Neutrophil (primary cell): ENCODE measurements around the gene NUDT14.

Experiments used
- H3K27ac ChIP-seq: fragments of 200-600 bp; sonication (generic); 2 replicates; pipeline ENCODE4 v1.5.1; 2016; ENCODE audit warnings: mild to moderate bottlenecking, moderate library complexity
- H3K27me3 ChIP-seq: fragments of 200-600 bp; sonication (generic); 2 replicates; pipeline ENCODE4 v1.6.0; 2016; ENCODE audit warnings: mild to moderate bottlenecking
- H3K36me3 ChIP-seq: fragments of 200-600 bp; sonication (generic); 2 replicates; pipeline ENCODE4 v1.5.1; 2017
- H3K4me1 ChIP-seq, 2 experiments: fragments of 200-600 bp in 1 of 2; sonication (generic) in 1 of 2; 1 replicate in 1 of 2; 2 replicates in 1 of 2; pipeline versions ENCODE4 v1.5.1 to v1.6.1; 2013 to 2016; ENCODE audit warnings: low read depth in 1 of 2, low read length in 1 of 2, mild to moderate bottlenecking in 1 of 2, moderate library complexity in 1 of 2; ENCODE audit not compliant: control insufficient read depth in 1 of 2, insufficient read depth in 1 of 2
- H3K4me3 ChIP-seq, 2 experiments: fragments of 200-600 bp in 1 of 2; sonication (generic) in 1 of 2; 1 replicate in 1 of 2; 2 replicates in 1 of 2; pipeline ENCODE4 v1.5.1; 2013 to 2016; ENCODE audit warnings: low read depth in 1 of 2, low read length in 1 of 2, mild to moderate bottlenecking in 1 of 2, moderate library complexity in 1 of 2
- H3K9me3 ChIP-seq: fragments of 200-600 bp; sonication (generic); 2 replicates; pipeline ENCODE4 v1.5.1; 2016
- CTCF ChIP-seq: fragments of 200-600 bp; sonication (generic); IDR thresholded peaks from 2 replicates; pipeline ENCODE4 v1.5.1; 2016; ENCODE audit warnings: antibody characterized with exemption

The NUDT14 gene

GRCh38 chr14:105168093-105168420 lies 13.1 kb downstream of the NUDT14 start:
- H3K36me3 ChIP-seq = no peaks in the 10 kb centered on the region
- H3K27me3 ChIP-seq = peaks cover 86% of the 10 kb centered on the region
- peaks cover 5% of the 10 kb centered on the region in 2 experiments for H3K4me1 ChIP-seq
- no peak overlapping the region for H3K4me3 ChIP-seq
- TF ChIP-seq CTCF = no peak
- H3K27ac ChIP-seq = no peak overlapping the region
- no peaks in the 10 kb centered on the region for H3K9me3 ChIP-seq

- Histone ChIP-seq H3K4me3 (no peak overlapping the region), H3K36me3 (no peaks in the 10 kb centered on the region), H3K27me3 (peaks cover 80% of the 10 kb centered on the region), H3K4me1 (peaks cover 5% of the 10 kb centered on the region in 2 experiments), H3K27ac (no peak overlapping the region), H3K9me3 (no peaks in the 10 kb centered on the region)
- TF ChIP-seq CTCF = no peak
Measured at GRCh38 chr14:105167303-105168092, 13.6 kb downstream of the NUDT14 start.

- no peaks in the 10 kb centered on the region for H3K36me3 ChIP-seq
- H3K27me3 ChIP-seq = peaks cover 72% of the 10 kb centered on the region
- no peaks in the 10 kb centered on the region for H3K9me3 ChIP-seq
- no peak overlapping the region for H3K27ac ChIP-seq
- H3K4me3 ChIP-seq = no peak overlapping the region
- no peak for TF ChIP-seq CTCF
- H3K4me1 ChIP-seq = peaks cover 5% of the 10 kb centered on the region in 2 experiments
Measured at GRCh38 chr14:105166571-105167302, 14.4 kb downstream of the NUDT14 start.

GRCh38 chr14:105165761-105166485 lies 15.2 kb downstream of the NUDT14 start:
- H3K36me3 ChIP-seq = no peaks in the 10 kb centered on the region
- no peak for TF ChIP-seq CTCF
- H3K27ac ChIP-seq = no peak overlapping the region
- H3K9me3 ChIP-seq = no peaks in the 10 kb centered on the region
- no peak overlapping the region for H3K4me3 ChIP-seq
- peaks cover 69% of the 10 kb centered on the region for H3K27me3 ChIP-seq
- peaks cover 5% of the 10 kb centered on the region in 2 experiments for H3K4me1 ChIP-seq

GRCh38 chr14:105165134-105165704 lies 15.9 kb downstream of the NUDT14 start:
- TF ChIP-seq CTCF = no peak
- no peaks in the 10 kb centered on the region for H3K36me3 ChIP-seq
- H3K27me3 ChIP-seq = peaks cover 65% of the 10 kb centered on the region
- H3K9me3 ChIP-seq = no peaks in the 10 kb centered on the region
- H3K27ac ChIP-seq = no peak overlapping the region
- H3K4me3 ChIP-seq = no peak overlapping the region
- H3K4me1 ChIP-seq = peaks cover 5% of the 10 kb centered on the region in 2 experiments
